ENCODE results near the gene EXD2. TPM values are rescaled to one million over a fixed set of nuclear protein-coding genes. Genes with fewer than 3 reads are reported as not detected.

EXD2 gene
- total and polyA plus RNA-seq, 2 of the 13 experiments (the other 11 are each of a cell fraction or from before 2014, with no cell fraction given) = 9.5 to 15.1 TPM

GRCh38 chr14:69153152-69153872 is 38.0 kb upstream of the EXD2 start (continued):
- TF ChIP-seq ZNF276 (CRISPR knock-in tag; IDR thresholded peaks at IDR 0.05; ENCODE audit: low read depth) (0 out of 2 replicates have a peak, but pooled peaks have one; percentile 64), TFDP1 (CRISPR knock-in tag; IDR thresholded peaks at IDR 0.05; ENCODE audit: borderline replicate concordance) (peak; percentile 54; the same call in 1 of the 2 replicates), CHD2 (IDR thresholded peaks at IDR 0.05; ENCODE audit: low read depth, low read length) (peak; percentile 52; the same call in 1 of the 2 replicates), THAP9 (CRISPR knock-in tag; IDR thresholded peaks at IDR 0.05; ENCODE audit: borderline replicate concordance) (no peak), SIN3B (IDR thresholded peaks at IDR 0.05; ENCODE audit: low read length) (no peak), JUND (CRISPR knock-in tag; IDR thresholded peaks at IDR 0.05) (no peak), RAD51 (IDR thresholded peaks at IDR 0.05; ENCODE audit: borderline replicate concordance) (no peak), CREBL2 (CRISPR knock-in tag; IDR thresholded peaks at IDR 0.05; ENCODE audit: borderline replicate concordance) (no peak), ZNF446 (CRISPR knock-in tag; IDR thresholded peaks at IDR 0.05) (no peak), POLR2AphosphoS5 (IDR thresholded peaks at IDR 0.05; ENCODE audit: low read depth, low read length) (no peak), ZNF333 (CRISPR knock-in tag; IDR thresholded peaks at IDR 0.05; ENCODE audit: borderline replicate concordance) (no peak), ZBTB20 (CRISPR knock-in tag; IDR thresholded peaks at IDR 0.05; ENCODE audit: borderline replicate concordance, low read depth) (no peak), ZNF816 (CRISPR knock-in tag; IDR thresholded peaks at IDR 0.05; ENCODE audit: borderline replicate concordance) (no peak), ZNF7 (CRISPR knock-in tag; IDR thresholded peaks at IDR 0.05) (no peak), ASH2L (IDR thresholded peaks at IDR 0.05; ENCODE audit: insufficient read length, low read depth, low read length) (peak; percentile 89), MYC (CRISPR knock-in tag; IDR thresholded peaks at IDR 0.05; ENCODE audit: borderline replicate concordance) (peak; percentile 37; the same call in 1 of the 2 replicates), ZNF354B (CRISPR knock-in tag; IDR thresholded peaks at IDR 0.05) (no peak), MZF1 (CRISPR knock-in tag; IDR thresholded peaks at IDR 0.05; ENCODE audit: borderline replicate concordance) (no peak), KDM3A (CRISPR knock-in tag; IDR thresholded peaks at IDR 0.05; ENCODE audit: low read depth) (peak; percentile 57; the same call in 1 of the 2 replicates), SIN3A (IDR thresholded peaks at IDR 0.05; ENCODE audit: borderline replicate concordance, low read depth, low read length) (peak; percentile 81; the same call in 1 of the 2 replicates), IKZF5 (CRISPR knock-in tag; IDR thresholded peaks at IDR 0.05) (no peak), ELF1 (CRISPR knock-in tag; IDR thresholded peaks at IDR 0.05) (peak; percentile 79), ZBTB3 (CRISPR knock-in tag; IDR thresholded peaks at IDR 0.05; ENCODE audit: borderline replicate concordance, low read depth) (no peak; the same call in 1 of the 2 replicates)

Data from HepG2 (cell line).